SK-N-SH (cell line): ENCODE results near the gene NCAN. TPM values are rescaled to one million over a fixed set of nuclear protein-coding genes. Genes with fewer than 3 reads are reported as not detected.

Source experiments
- CTCF ChIA-PET: fragments of 300-600, 350-600 bp; formaldehyde crosslinking; extraction: SDS; loops from one replicate; lab custom pipeline; 2021; lab: Yijun Ruan, JAX
- POLR2A ChIA-PET: fragments of 350-600 bp; sonication (Branson Sonifier 250); formaldehyde crosslinking; extraction: SDS; loops from one replicate; lab custom pipeline; 2020; ENCODE audit warnings: antibody characterized with exemption, inconsistent platforms; lab: Yijun Ruan, JAX
- DNase-seq: peaks from one replicate; pipeline ENCODE4 v3.0.0; 2012
- H2AFZ ChIP-seq: fragments of 200-600 bp; sonication (generic); 2 replicates; pipeline ENCODE4 v1.8.1; 2016; ENCODE audit warnings: antibody characterized with exemption, mild to moderate bottlenecking, low read depth
- H3F3A ChIP-seq: fragments of 200-600 bp; sonication (generic); replicated peaks from 2 replicates; pipeline ENCODE3; 2016; ENCODE audit warnings: antibody characterized with exemption, mild to moderate bottlenecking; ENCODE audit not compliant: insufficient read depth
- H3K27ac ChIP-seq, 2 experiments: fragments of 200-500 bp in 1 of 2; fragments of 200-600 bp in 1 of 2; sonication (Bioruptor generic) in 1 of 2; sonication (generic), shearing (Covaris generic) in 1 of 2; 2 replicates each; pipeline versions ENCODE4 v1.5.1 to v1.6.1; 2014 to 2016; ENCODE audit warnings: low read depth in 2 of 2, inconsistent platforms in 1 of 2, low read length in 1 of 2, mild to moderate bottlenecking in 1 of 2, mixed read lengths in 1 of 2
- H3K27me3 ChIP-seq: fragments of 200-600 bp; sonication (generic), shearing (Covaris generic); 2 replicates; pipeline ENCODE4 v1.6.1; 2016; ENCODE audit warnings: mixed run types; ENCODE audit not compliant: insufficient read depth
- H3K36me3 ChIP-seq, 2 experiments: fragments of 200-500 bp in 1 of 2; fragments of 200-600 bp in 1 of 2; sonication (Bioruptor generic) in 1 of 2; sonication (generic) in 1 of 2; replicated peaks in 1 of 2; 2 replicates each; pipeline versions ENCODE3 to v1.5.1; 2014 to 2016; ENCODE audit warnings: low read length in 1 of 2, mild to moderate bottlenecking in 1 of 2; ENCODE audit not compliant: insufficient read depth in 2 of 2, control insufficient read depth in 1 of 2
- H3K4me1 ChIP-seq, 2 experiments: fragments of 200-500 bp in 1 of 2; fragments of 200-600 bp in 1 of 2; sonication (Bioruptor generic) in 1 of 2; sonication (generic), shearing (Covaris generic) in 1 of 2; 2 replicates each; pipeline versions ENCODE4 v1.5.1 to v1.6.1; 2014 to 2016; ENCODE audit warnings: low read depth in 1 of 2, low read length in 1 of 2, mixed run types in 1 of 2; ENCODE audit not compliant: insufficient read depth in 2 of 2, control insufficient read depth in 1 of 2
- H3K4me2 ChIP-seq: fragments of 200-600 bp; sonication (generic), shearing (Covaris generic); 2 replicates; pipeline ENCODE4 v1.6.1; 2017; ENCODE audit warnings: mixed run types
- H3K4me3 ChIP-seq, 2 experiments: fragments of 200-500 bp in 1 of 2; fragments of 200-600 bp in 1 of 2; sonication (Bioruptor generic) in 1 of 2; sonication (generic), shearing (Covaris generic) in 1 of 2; 2 replicates each; pipeline versions ENCODE4 v1.5.1 to v1.8.1; 2014 to 2016; ENCODE audit warnings: low read depth in 2 of 2, inconsistent platforms in 1 of 2, low read length in 1 of 2, mild to moderate bottlenecking in 1 of 2, mixed read lengths in 1 of 2, moderate library complexity in 1 of 2
- H3K79me2 ChIP-seq: fragments of 200-600 bp; sonication (generic); 2 replicates; pipeline ENCODE4 v1.8.1; 2017; ENCODE audit warnings: mild to moderate bottlenecking; ENCODE audit not compliant: insufficient read depth
- H3K9ac ChIP-seq: fragments of 200-600 bp; sonication (generic); 2 replicates; pipeline ENCODE4 v1.6.1; 2017; ENCODE audit warnings: mixed run types
- H3K9me2 ChIP-seq: fragments of 200-600 bp; sonication (generic); 2 replicates; pipeline ENCODE4 v1.6.1; 2017; ENCODE audit warnings: mixed run types
- H3K9me3 ChIP-seq: fragments of 200-600 bp; sonication (generic); 2 replicates; pipeline ENCODE4 v1.6.1; 2017; ENCODE audit warnings: mixed run types, mild to moderate bottlenecking, moderate library complexity
- H4K20me1 ChIP-seq: fragments of 200-600 bp; sonication (generic); 2 replicates; pipeline ENCODE4 v1.6.1; 2017; ENCODE audit warnings: mild to moderate bottlenecking, mixed run types; ENCODE audit not compliant: insufficient read depth
- ELF1 ChIP-seq: IDR thresholded peaks from 2 replicates; pipeline ENCODE4 v1.4.0; 2012
- EP300 ChIP-seq, 2 experiments: IDR thresholded peaks; 2 replicates each; pipeline versions ENCODE4 v1.4.0 to v1.6.1; 2012; ENCODE audit warnings: borderline replicate concordance in 1 of 2, low read depth in 1 of 2, low read length in 1 of 2
- GABPA ChIP-seq: IDR thresholded peaks from 2 replicates; pipeline ENCODE4 v1.4.0; 2012; ENCODE audit warnings: low read depth, mild to moderate bottlenecking
- GATA2 ChIP-seq: sonication (generic); formaldehyde crosslinking; IDR thresholded peaks from 2 replicates; pipeline ENCODE4 v1.5.0; 2020; ENCODE audit warnings: mild to moderate bottlenecking, missing genetic modification reagents
- IRF3 ChIP-seq: fragments of 150-350 bp; IDR thresholded peaks from 2 replicates; pipeline ENCODE4 v1.6.1; 2016; ENCODE audit warnings: mild to moderate bottlenecking, low read depth, low read length
- JUND ChIP-seq: IDR thresholded peaks from 2 replicates; pipeline ENCODE4 v1.4.0; 2012
- MEF2A ChIP-seq: IDR thresholded peaks from 2 replicates; pipeline ENCODE4 v1.4.0; 2012; ENCODE audit warnings: low read depth, borderline replicate concordance
- NFIC ChIP-seq: IDR thresholded peaks from 2 replicates; pipeline ENCODE4 v1.4.0; 2012; ENCODE audit warnings: borderline replicate concordance
- PBX3 ChIP-seq: IDR thresholded peaks from 2 replicates; pipeline ENCODE4; 2012
- POLR2AphosphoS5 ChIP-seq: IDR thresholded peaks from 2 replicates; pipeline ENCODE4 v1.6.1; 2012; ENCODE audit warnings: low read depth, low read length
- RAD21 ChIP-seq: IDR thresholded peaks from 2 replicates; pipeline ENCODE4 v1.6.1; 2012; ENCODE audit warnings: mild to moderate bottlenecking, low read length
- RFX5 ChIP-seq: IDR thresholded peaks from 2 replicates; pipeline ENCODE4 v1.6.1; 2012; ENCODE audit warnings: mild to moderate bottlenecking, improper control_type of control experiment, low read length
- RXRA ChIP-seq: IDR thresholded peaks from 2 replicates; pipeline ENCODE4 v1.4.0; 2012; ENCODE audit warnings: low read depth, mild to moderate bottlenecking, borderline replicate concordance
- TAF1 ChIP-seq: IDR thresholded peaks from 2 replicates; pipeline ENCODE4 v1.6.1; 2012; ENCODE audit warnings: low read depth, mild to moderate bottlenecking, low read length, moderate library complexity, borderline replicate concordance
- USF1 ChIP-seq: IDR thresholded peaks from 2 replicates; pipeline ENCODE4 v1.4.0; 2012; ENCODE audit warnings: low read depth, borderline replicate concordance
- USF2 ChIP-seq: fragments of 150-350 bp; IDR thresholded peaks from 2 replicates; pipeline ENCODE4 v1.6.1; 2017; ENCODE audit warnings: antibody characterized with exemption, low read length, low read depth, borderline replicate concordance
- YY1 ChIP-seq: IDR thresholded peaks from 2 replicates; pipeline ENCODE4 v1.4.0; 2012; ENCODE audit warnings: low read depth, mild to moderate bottlenecking
- WGBS: methylation state at CpG from one replicate; pipeline ENCODE4 v1.1.6; 2017; ENCODE audit warnings: low lambda C conversion rate; 5-methylcytosine and 5-hydroxymethylcytosine counted together
- polyA plus RNA-seq, 3 experiments: library from polyadenylated mRNA; depleted of rRNA; stranded (reverse); fragments of >200 nt; gene quantifications; 2 replicates each; pipeline ENCODE4 v1.2.3, GENCODE V29; 2012

The NCAN gene
- polyA plus RNA-seq, 1 of the 3 experiments (the other 2 are of a cell fraction), result 0.03 TPM

- peak; percentile 30; the same call in 1 of the 2 replicates for TF ChIP-seq USF1
- no peak for TF ChIP-seq RXRA
- TF ChIP-seq ELF1, result peak; percentile 79
- TF ChIP-seq RAD21, result no peak
- TF ChIP-seq IRF3, result no peak
- TF ChIP-seq GABPA, result peak; percentile 57
Observed at GRCh38 chr19:19203012-19203856, 8.5 kb upstream of the NCAN start, which contains the start of gene NR2C2AP (continued).

DNA sequence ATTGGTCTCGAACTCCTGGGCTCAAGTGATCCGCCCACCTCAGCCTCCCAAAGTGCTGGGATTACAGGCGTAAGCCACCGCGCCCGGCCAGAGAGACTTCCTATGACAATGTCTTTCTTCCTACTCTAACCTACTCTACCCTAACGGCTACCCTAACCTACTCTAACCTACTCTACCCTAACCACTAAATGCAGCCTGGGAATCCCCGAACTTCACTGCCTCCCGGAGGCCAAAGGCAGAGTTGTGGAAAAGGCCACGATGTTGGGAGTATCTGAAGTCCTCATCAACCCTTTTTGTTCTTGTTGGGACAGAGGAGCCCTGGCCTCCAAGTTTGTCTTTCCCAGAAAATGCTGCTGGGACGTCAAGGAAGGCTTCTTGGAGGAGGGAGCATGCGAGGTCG, 7.6 kb upstream of the NCAN start:
- no peaks in the 10 kb centered on the region for H4K20me1 ChIP-seq
- WGBS, result 71% methylated on average over 13 of the region's 13 CpGs
- H3K4me1 ChIP-seq, result peaks cover 0 to 11% of the 10 kb centered on the region in 2 experiments; a peak in 1 of 4 replicates
- peaks cover 21% of the 10 kb centered on the region; the same call in 1 of the 2 replicates for H3K79me2 ChIP-seq
- no peak overlapping the region for H3K9ac ChIP-seq
- no peaks in the 10 kb centered on the region for H3K27me3 ChIP-seq
- no peak for DNase-seq
- peaks cover 0 to 14% of the 10 kb centered on the region in 2 experiments for H3K36me3 ChIP-seq
- no peak overlapping the region for H2AFZ ChIP-seq
- H3K4me3 ChIP-seq, result no peak overlapping the region
- H3F3A ChIP-seq, result peaks cover 3% of the 10 kb centered on the region
- H3K9me2 ChIP-seq, result no peaks in the 10 kb centered on the region
- H3K9me3 ChIP-seq, result no peaks in the 10 kb centered on the region
- ChIA-PET POLR2A (no interaction called here), CTCF (no interaction called here)
- TF ChIP-seq MEF2A (no peak), USF1 (no peak)
- H3K27ac ChIP-seq, result no peak overlapping the region
- no peak overlapping the region for H3K4me2 ChIP-seq

GRCh38 chr19:19205416-19206410, 6.0 kb upstream of the NCAN start:
- POLR2A ChIA-PET, result no interaction called here
- Histone ChIP-seq H4K20me1 (no peaks in the 10 kb centered on the region), H3K4me2 (no peak overlapping the region), H3F3A (no peaks in the 10 kb centered on the region), H3K9ac (no peak overlapping the region), H3K27me3 (no peaks in the 10 kb centered on the region; the same call in 1 of the 2 replicates), H2AFZ (no peak overlapping the region), H3K27ac (no peak overlapping the region), H3K9me2 (no peaks in the 10 kb centered on the region), H3K4me3 (no peak overlapping the region), H3K36me3 (peaks cover 0 to 8% of the 10 kb centered on the region in 2 experiments), H3K9me3 (no peaks in the 10 kb centered on the region), H3K4me1 (peaks cover 0 to 11% of the 10 kb centered on the region in 2 experiments; a peak in 1 of 4 replicates), H3K79me2 (peaks cover 21% of the 10 kb centered on the region; the same call in 1 of the 2 replicates)
- WGBS, result 34% methylated on average over 11 of the region's 14 CpGs
- CTCF ChIA-PET, result interaction anchor here (1.2 kb wide), 1 partner anchor 14 kb away, joined by 3 read pairs; the partner anchor contains the start of genes BORCS8 and RFXANK
- DNase-seq, result no peak
- TF ChIP-seq YY1 (no peak), GATA2 (CRISPR knock-in tag) (no peak), NFIC (no peak), EP300 (IDR thresholded peaks at IDR 0.05; ENCODE audit: borderline replicate concordance in 1 of 2, low read depth in 1 of 2, low read length in 1 of 2) (no peak), POLR2AphosphoS5 (no peak), USF2 (no peak), PBX3 (no peak), RFX5 (no peak), TAF1 (no peak), JUND (no peak), ELF1 (no peak)
